ENCODE measurements around the gene TRIO. TPM values are rescaled to one million over a fixed set of nuclear protein-coding genes. Genes with fewer than 3 reads are reported as not detected.

TRIO gene
- total and polyA plus RNA-seq, 2 of the 8 experiments (the other 6 are each of a cell fraction or from before 2014, with no cell fraction given) = 35.1 to 69.1 TPM

DNA sequence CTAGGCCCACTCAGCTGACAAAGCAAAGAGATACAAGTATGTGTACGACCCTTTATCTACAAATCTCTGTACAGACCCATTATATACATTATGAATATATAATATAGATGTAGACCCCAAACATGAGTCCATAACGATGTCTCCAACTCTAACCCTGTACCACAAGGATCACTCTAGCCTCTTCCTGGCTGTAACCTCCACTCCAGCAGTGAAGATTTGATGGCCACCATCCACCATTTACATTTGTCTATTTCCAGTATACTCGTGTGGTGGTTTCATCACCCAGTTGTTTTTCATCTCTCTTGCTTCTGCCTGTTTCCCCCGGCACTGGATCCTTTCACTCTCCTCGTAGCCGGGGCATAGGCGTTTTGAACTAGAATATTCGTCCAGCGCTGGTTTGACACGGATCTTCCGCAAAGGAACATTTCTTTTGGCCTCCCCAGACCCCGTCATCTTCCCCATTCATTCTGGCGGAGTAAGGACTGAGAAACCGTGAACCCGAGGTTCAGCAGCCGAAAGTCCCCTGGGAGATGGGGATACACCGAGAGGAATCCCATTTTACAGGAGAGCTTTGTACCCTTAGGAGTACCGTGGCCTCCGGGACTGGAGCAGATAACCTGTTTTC is 828 bp upstream of the TRIO start:
- H2BK5ac ChIP-seq (ENCODE audit: low read depth, low read length) = peak overlapping the region; percentile 73; the same call in 1 of the 2 replicates
- H3K9ac ChIP-seq (replicated peaks in 1 of 4; ENCODE audit: extremely low read depth in 1 of 4, low read depth in 3 of 4, low read length in 3 of 4) = peak overlapping the region; percentile 49 to 90 (median 56)
- peak overlapping the region; percentile 63 for H3K56ac ChIP-seq (replicated peaks; ENCODE audit: insufficient read length, low read depth, low read length)
- CTCF ChIA-PET (ENCODE audit: partially characterized antibody) = interaction anchor here (1.0 to 5.9 kb wide), 11 partner anchors 10 to 209 kb away, joined by 3 to 30 read pairs (median 6); no protein-coding TSS in a partner anchor
- H3K79me1 ChIP-seq (ENCODE audit: low read depth, low read length) = peaks cover 12% of the 10 kb centered on the region; the same call in 1 of the 2 replicates
- TF ChIP-seq GABPA (IDR thresholded peaks at IDR 0.05; ENCODE audit: borderline replicate concordance, insufficient read depth, low read length) = no peak
- TF ChIP-seq SP1 (IDR thresholded peaks at IDR 0.05; ENCODE audit: low read depth, low read length) = no peak
- TF ChIP-seq RBBP5 (IDR thresholded peaks at IDR 0.05; ENCODE audit: borderline replicate concordance, low read depth, low read length) = no peak
- no peak for TF ChIP-seq TEAD4 (IDR thresholded peaks at IDR 0.05; ENCODE audit: low read depth, low read length)
- TF ChIP-seq NRF1 (IDR thresholded peaks at IDR 0.05; ENCODE audit: low read depth, low read length) = no peak
- peaks cover 0 to 2% (median 0%) of the 10 kb centered on the region in 4 experiments; a peak in 1 of 7 replicates for H3K27me3 ChIP-seq (replicated peaks in 1 of 4; ENCODE audit: control insufficient read depth in 3 of 4, extremely low read depth in 1 of 4, insufficient read depth in 3 of 4, low read length in 3 of 4)
- peak overlapping the region; percentile 39 for H4K5ac ChIP-seq (ENCODE audit: insufficient read length, low read depth, low read length)
- peak overlapping the region; percentile 43 for H2BK120ac ChIP-seq (replicated peaks; ENCODE audit: low read depth, low read length)
- peak overlapping the region; percentile 41 for H3K4ac ChIP-seq (replicated peaks; ENCODE audit: insufficient read length, low read depth, low read length)
- no peaks in the 10 kb centered on the region for H3K9me3 ChIP-seq (ENCODE audit: insufficient read depth in 2 of 2, low read depth in 1 of 2, low read length in 1 of 2)
- H2BK12ac ChIP-seq (ENCODE audit: low read depth, low read length) = peak overlapping the region; percentile 22; the same call in 1 of the 2 replicates
- peak overlapping the region; percentile 88 to 100 for H3K4me2 ChIP-seq (ENCODE audit: insufficient read depth in 1 of 2, low read depth in 2 of 2, low read length in 2 of 2)
- no peak overlapping the region for H4K91ac ChIP-seq (replicated peaks; ENCODE audit: insufficient read length, low read length)
- no peak overlapping the region for H3K14ac ChIP-seq (ENCODE audit: insufficient read length)
- peaks cover 5 to 20% (median 9%) of the 10 kb centered on the region in 4 experiments; a peak in 5 of 7 replicates for H3K4me1 ChIP-seq (replicated peaks in 1 of 4; ENCODE audit: control insufficient read depth in 3 of 4, insufficient read depth in 4 of 4, low read length in 3 of 4)
- H4K8ac ChIP-seq (ENCODE audit: extremely low read depth, insufficient read depth, low read length) = peak overlapping the region; percentile 73; the same call in 1 of the 2 replicates
- H2BK20ac ChIP-seq (ENCODE audit: low read length) = no peak overlapping the region
- no peak for FAIRE-seq
- peaks cover 16% of the 10 kb centered on the region; the same call in 1 of the 2 replicates for H3K23me2 ChIP-seq (ENCODE audit: low read depth, low read length)
- peaks cover 19 to 20% of the 10 kb centered on the region in 2 experiments for H4K20me1 ChIP-seq (replicated peaks in 1 of 2; ENCODE audit: control insufficient read depth in 1 of 2, insufficient read depth in 2 of 2, low read length in 2 of 2)
- no peak for DNase-seq (ENCODE audit: low read depth in 1 of 2, low spot score in 2 of 2)
- no peaks in the 10 kb centered on the region for H3K36me3 ChIP-seq (ENCODE audit: control insufficient read depth in 2 of 4, insufficient read depth in 4 of 4, low read length in 3 of 4)
- peak overlapping the region; percentile 64 to 88 (median 72) for H3K4me3 ChIP-seq (ENCODE audit: extremely low read depth in 1 of 4, insufficient read depth in 2 of 4, low read depth in 3 of 4, low read length in 4 of 4)
- no peak overlapping the region for H2AK5ac ChIP-seq (ENCODE audit: low read depth, low read length)
- H2BK15ac ChIP-seq (ENCODE audit: low read length) = 0 out of 2 replicates have a peak overlapping the region, but pooled peaks have one; percentile 23
- no peak overlapping the region for H3K23ac ChIP-seq (ENCODE audit: insufficient read length)
- peaks cover 15 to 28% of the 10 kb centered on the region in 2 experiments for H3K79me2 ChIP-seq (ENCODE audit: control insufficient read depth in 1 of 2, insufficient read depth in 2 of 2, low read length in 2 of 2)
- H3K18ac ChIP-seq (ENCODE audit: extremely low read depth, low read length) = 0 out of 2 replicates have a peak overlapping the region, but pooled peaks have one; percentile 10
- 19% methylated on average over 19 of the region's 19 CpGs; no CpG with 5 or more reads in 1 of the 2 experiments for WGBS, 2 experiments (ENCODE audit: extremely low coverage in 1 of 2, insufficient coverage in 1 of 2, insufficient read length in 1 of 2, insufficient replicate concordance in 2 of 2, low coverage in 1 of 2, low lambda C conversion rate in 2 of 2, missing lambda C conversion rate in 1 of 2)
- H3K27ac ChIP-seq (ENCODE audit: low read depth, low read length) = peak overlapping the region; percentile 42; the same call in 1 of the 2 replicates
- POLR2A ChIA-PET (ENCODE audit: partially characterized antibody) = interaction anchor here (0.7 to 2.4 kb wide), 5 partner anchors 12 to 248 kb away, joined by 3 to 10 read pairs (median 3); no protein-coding TSS in a partner anchor
- H2AFZ ChIP-seq (ENCODE audit: low read length) = peak overlapping the region; percentile 94
